ENCODE measurements around the gene TCP11L1.
"Not testable (repeated sequence)": the region's sequence is repeated elsewhere in the genome, so short reads cannot be mapped to it uniquely, and the experiment has no call there.

Gene TCP11L1

DNA sequence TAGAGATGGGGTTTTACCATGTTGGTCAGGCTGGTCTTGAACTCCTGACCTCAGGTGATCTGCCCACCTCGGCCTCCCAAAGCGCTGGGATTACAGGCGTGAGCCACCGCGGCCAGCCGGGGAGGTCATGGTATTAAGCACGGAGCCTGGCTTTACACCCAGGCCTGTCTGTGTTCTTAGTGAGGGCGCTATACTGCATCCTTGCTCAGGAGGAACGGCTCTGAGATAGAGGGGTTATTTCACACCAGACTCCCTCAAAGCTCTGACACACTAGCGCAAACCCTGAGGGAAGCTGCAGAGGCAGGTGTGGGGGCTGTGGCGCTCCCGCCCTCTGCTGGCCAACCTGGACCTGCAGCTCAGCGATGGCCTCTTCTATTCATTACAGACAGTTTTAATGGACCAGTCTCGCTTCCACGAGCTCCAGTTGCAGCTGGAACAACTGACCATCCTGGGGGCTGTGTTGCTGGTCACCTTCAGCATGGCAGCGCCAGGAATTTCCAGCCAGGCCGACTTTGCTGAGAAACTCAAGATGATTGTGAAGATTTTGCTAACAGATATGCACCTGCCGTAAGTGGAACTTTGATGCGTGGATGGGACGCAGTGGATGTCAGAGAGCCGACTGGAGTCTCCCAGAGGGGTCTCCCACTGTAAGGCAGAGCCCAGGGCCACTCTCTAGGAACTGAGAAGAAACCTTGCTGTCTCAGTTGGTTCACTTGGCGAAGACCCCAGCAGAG is 26.2 kb downstream of the TCP11L1 start:
- peak; percentile 71 for DNase-seq (ENCODE audit: low read depth)

DNA sequence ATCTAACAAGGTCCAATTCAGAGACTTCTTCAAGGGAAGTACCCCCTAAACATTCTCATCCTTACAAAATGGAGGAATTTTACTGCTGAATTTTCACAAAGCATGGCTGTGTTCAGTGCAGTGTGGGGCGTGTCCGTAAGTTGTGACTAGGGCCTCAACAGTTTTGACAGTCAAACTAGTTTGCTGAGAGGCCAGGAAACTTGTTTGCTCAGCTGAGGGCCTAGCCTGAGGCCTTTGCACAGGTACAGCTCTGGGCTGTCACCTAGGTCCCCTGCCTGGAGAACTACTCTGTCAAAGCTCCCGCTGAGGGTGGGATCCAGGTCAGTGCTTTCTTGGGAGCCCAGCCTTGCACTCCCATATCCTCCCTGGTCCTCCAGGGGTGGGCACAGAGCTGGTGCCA is 27.9 kb downstream of the TCP11L1 start:
- no peak for DNase-seq (ENCODE audit: low read depth)

DNA sequence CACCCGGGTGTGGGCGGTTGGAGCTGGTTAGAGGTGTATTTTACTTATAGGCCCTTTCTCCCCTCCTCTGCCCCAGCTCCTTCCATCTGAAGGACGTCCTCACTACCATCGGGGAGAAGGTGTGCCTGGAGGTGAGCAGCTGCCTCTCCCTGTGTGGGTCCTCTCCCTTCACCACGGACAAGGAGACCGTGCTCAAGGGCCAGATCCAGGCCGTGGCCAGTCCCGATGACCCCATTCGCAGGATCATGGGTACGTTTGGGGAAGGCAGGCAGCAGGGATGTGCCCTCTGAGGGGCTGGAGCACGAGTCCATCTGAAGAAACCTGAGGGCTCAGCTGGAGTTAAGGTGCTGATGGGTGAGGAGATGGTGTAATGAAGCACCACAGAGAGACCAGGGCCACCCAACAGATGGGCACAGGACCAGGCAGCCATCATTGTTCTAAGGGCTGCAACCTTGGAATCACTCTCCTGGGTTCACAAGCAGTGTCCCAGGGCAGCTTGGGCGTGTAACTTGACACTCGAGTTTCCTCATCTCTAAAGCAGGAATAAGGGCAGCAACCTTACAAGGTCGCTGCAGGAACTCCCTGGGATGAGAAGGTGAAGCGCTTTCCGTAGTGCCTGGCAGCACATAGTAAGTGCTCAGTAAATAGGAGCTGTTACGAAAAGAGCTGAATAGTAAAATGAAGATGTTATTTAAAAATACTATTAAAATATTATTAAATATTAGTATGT is 29.4 kb downstream of the TCP11L1 start:
- no peak for DNase-seq (ENCODE audit: low read depth)

DNA sequence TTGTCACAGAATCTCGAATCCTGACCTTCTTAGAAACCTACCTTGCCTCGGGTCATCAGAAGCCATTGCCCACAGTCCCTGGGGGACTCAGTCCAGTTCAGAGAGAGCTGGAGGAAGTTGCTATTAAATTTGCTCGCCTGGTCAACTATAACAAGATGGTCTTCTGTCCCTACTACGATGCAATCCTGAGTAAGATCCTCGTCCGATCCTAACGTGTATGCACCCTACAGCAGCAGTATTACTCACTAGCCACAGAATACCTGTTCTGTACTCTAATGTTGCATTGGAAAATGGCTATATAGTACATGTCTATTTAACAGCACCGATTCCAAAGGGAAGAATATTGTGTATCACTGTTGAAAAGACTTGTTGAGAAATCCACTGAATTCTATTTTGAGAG is 33.1 kb downstream of the TCP11L1 start:
- DNase-seq (ENCODE audit: low read depth): no peak

DNA sequence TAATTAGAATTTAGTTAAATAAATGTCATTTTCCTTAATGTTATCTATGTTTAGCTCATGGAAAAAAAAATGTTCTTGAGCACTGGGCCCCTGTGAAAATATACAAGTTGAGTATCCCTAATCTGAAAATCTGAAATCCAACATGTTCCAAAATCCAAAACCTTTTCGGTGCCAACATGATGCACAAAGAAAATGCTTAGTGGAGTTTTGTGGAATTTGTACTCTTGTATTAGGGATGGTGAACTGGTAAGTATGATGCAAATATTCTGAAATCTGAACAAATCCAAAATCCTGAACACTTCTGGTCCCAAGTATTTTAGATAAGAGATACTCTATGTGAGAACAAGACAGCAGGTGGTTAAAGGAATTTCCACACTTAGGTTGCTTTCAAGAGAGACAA is 44.5 kb downstream of the TCP11L1 start:
- DNase-seq (ENCODE audit: low read depth): no peak

DNA sequence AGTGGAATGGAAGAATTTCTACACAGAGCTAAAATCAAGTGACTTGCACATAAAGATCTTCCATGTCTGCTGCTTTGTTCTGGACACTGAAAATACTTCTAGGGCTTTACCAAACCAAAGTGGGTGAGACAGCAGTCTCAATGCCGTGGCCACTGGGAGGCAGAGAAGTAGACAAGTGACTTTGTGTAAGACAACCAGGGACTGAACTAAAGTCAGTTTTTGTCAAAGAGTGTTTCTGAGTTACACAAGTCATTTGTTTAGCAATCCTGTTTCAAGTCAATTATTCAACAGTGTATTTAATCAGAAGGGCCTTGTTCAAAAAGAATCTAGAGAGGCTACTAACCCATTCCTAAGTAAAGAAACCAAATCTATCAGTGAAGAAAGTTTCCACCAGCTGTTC is 46.6 kb downstream of the TCP11L1 start:
- no peak for DNase-seq (ENCODE audit: low read depth)

DNA sequence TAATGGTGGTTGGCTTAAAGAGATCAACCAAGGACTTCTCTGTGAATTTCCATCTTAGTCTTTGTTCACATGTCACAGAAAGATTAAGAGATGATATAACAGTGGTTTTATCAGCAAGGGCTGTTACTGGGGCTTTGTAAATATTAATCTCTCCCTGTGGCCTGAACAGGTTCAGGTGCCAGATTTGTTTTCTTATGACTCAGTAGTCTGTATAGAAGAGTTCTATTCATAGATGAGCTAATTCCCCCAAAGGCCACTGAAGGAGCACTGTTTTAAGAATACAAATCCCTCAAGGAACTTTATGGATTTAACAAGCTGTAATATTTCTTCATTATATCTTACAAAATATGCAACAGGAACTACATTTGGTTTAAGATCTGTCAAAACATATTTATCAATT is 50.4 kb downstream of the TCP11L1 start:
- peak; percentile 7 for DNase-seq (ENCODE audit: low read depth)

DNA sequence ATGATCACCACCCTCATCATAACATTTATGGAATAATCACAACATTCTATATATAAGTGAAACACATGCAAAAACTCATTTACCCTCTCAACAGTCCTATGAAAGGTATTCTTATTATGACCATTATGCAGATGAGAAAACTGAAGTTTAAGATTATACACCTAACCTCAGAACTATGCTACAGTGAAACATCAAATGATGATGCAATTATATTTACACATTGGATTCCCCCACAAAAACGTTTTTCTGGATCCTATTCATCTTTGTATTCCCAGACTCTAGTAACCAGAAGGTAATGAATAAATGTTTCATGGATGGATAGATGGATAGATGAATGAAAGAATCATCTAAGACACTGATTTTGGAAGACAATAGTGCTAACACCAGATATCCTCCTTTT is 54.8 kb downstream of the TCP11L1 start:
- DNase-seq (ENCODE audit: low read depth): no peak

DNA sequence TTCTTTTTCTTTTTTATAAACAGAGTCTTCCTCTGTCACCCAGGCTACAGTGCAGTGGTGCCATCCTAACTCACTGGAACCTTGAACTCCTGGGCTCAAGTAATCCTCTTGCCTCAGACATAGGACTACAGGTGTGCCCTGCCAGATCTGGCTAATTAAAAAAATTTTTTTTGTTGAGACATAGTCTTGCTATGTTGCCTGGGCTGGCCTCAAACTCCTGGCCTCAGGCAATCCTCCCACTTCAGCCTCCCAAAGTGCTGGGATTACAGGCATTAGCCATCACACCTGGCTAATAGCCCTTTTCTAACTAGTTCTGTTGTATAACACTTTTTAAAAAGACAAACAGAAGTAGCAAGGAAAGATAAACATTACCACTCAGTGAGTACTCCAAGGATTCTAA is 64.5 kb downstream of the TCP11L1 start:
- no peak for DNase-seq (ENCODE audit: low read depth)

DNA sequence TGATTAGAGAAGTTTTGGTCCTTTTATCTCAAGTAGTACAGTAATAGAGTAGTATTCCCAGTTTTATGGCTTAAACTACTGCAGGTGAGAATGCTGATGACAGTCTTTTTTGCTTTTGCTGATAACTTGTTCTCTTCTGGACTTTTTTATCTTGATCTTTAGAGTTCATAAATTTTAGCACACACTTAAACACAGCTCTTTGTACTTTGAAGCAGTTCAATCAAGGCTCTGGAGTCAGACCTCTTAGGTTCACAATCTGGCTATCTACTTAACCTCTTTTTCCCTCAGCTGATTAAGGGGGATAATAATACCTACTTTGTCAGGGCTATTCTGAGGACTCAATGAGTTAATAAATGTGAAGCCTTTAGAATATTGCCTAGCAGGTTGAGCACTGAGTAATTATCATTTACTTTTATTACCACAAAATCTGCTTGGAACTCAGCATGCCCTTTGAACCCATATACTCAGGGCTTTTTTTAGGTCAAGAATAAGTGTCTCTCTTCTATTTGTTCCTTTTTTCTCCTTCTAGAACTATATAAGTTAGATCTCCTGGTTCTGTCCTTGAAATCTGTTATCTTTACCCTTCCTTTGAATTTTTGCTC is 70.0 kb downstream of the TCP11L1 start:
- no peak for DNase-seq (ENCODE audit: low read depth)

DNA sequence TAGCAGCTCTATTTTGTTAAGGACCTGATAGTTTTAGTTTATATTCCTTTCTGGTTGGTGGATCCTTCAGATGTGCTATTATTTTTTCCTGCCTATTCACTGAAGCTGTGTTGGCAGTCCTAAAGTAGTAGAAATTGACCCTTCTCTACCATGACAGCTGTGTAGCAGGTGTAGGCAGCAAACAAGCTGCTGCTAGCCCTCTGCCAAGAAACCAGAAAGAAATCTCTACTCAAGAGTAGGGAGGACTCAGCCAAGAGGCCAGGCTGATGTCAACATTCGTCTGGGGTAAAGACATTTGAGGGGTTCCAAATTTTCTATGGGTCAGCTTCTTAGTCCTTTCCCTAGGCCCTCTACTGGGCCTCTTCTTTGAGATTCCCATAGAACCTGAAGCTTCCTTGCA is 70.7 kb downstream of the TCP11L1 start:
- no peak for DNase-seq (ENCODE audit: low read depth)

DNA sequence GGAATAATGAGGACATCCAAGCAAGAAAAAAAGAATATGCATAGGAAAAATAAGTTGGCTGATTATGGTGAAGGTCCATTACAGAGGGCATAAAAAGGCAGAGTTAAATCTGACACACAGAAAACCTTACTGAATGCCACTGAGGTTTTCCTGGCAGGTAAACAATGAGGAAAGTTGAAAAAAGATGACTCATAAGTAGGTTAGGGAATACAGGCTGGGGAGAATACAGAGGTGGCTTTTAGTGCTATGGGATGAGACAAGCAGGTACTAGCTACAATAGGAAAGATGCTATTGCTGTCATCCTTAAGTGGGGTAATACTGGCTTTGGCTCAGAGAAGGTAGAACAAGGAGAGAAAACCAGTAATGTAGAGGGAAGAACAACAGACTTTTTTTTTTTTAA is 77.2 kb downstream of the TCP11L1 start:
- DNase-seq (ENCODE audit: low read depth): peak; percentile 31

DNA sequence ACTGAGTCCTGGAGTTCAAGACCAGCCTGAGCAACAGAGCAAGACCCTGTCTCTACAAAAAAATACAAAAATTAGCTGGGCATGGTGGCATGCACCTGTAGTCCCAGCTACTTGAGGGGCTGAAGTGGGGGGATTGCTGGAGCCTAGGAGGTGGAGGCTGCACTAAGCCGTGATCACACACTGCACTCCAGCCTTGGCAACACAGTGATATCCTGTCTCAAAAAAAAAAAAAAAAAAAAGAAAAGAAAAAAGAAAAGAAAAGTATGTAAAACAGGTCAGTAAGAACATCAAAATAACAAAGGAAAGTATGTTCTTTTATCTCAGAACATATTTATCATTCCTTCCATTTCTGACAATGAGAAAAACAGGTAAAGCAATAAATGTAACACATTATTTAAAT is 83.3 kb downstream of the TCP11L1 start:
- DNase-seq (ENCODE audit: low read depth): not testable (repeated sequence)
